NB4 (cell line): Measurements from ENCODE around the gene PLAGL1.

ENCODE experiments used
- MAX ChIP-seq: IDR thresholded peaks from 2 replicates; pipeline ENCODE4 v1.6.1; 2011; ENCODE audit warnings: low read depth, low read length
- MYC ChIP-seq: IDR thresholded peaks from 2 replicates; pipeline ENCODE4 v1.6.1; 2011; ENCODE audit warnings: low read depth, low read length
- TF ChIP-seq, protein P1 (sequence below): IDR thresholded peaks from one replicate; pipeline ENCODE4 v1.5.1; 2012; ENCODE audit warnings: low read depth, low read length

DNA sequence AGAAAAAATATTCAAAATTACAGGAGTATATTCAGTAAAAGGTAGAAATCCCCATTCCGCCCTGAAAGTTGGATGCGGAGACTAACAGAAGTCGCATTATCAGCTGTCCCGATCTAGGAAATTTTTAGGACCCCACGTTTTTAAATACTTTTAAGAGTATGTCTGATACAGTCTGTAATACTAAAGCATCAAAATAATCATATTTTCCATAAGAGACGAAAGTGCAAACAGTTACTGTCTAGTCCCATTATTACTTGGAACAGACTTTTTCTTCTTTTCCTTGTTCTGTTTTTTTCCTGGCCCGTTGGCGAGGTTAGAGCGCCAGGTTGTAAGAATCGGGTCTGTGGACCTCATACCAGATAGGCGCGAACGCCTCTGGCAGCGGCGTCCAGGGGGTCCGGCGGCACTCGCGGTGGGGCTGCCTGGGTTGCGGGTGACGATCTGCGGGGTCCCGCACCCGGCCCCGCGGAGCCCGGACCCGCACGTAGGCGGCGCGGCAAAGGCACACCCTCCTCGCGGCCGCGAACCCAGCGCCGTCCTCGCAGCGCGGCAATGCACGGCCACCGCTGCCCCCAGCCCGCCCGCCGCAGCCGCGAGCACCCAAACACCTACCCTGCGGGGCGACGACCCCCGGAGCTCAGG is 460 bp downstream of the PLAGL1 start:
- TF ChIP-seq, protein P1, sequence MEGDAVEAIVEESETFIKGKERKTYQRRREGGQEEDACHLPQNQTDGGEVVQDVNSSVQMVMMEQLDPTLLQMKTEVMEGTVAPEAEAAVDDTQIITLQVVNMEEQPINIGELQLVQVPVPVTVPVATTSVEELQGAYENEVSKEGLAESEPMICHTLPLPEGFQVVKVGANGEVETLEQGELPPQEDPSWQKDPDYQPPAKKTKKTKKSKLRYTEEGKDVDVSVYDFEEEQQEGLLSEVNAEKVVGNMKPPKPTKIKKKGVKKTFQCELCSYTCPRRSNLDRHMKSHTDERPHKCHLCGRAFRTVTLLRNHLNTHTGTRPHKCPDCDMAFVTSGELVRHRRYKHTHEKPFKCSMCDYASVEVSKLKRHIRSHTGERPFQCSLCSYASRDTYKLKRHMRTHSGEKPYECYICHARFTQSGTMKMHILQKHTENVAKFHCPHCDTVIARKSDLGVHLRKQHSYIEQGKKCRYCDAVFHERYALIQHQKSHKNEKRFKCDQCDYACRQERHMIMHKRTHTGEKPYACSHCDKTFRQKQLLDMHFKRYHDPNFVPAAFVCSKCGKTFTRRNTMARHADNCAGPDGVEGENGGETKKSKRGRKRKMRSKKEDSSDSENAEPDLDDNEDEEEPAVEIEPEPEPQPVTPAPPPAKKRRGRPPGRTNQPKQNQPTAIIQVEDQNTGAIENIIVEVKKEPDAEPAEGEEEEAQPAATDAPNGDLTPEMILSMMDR = no peak
- no peak for TF ChIP-seq MYC
- TF ChIP-seq MAX = no peak
